ENCODE data around the gene P4HA2. TPM values are rescaled to one million over a fixed set of nuclear protein-coding genes. Genes with fewer than 3 reads are reported as not detected.

P4HA2 gene
- polyA plus RNA-seq, 1 of the 3 experiments (the other 2 are of a cell fraction): 67.2 TPM

DNA sequence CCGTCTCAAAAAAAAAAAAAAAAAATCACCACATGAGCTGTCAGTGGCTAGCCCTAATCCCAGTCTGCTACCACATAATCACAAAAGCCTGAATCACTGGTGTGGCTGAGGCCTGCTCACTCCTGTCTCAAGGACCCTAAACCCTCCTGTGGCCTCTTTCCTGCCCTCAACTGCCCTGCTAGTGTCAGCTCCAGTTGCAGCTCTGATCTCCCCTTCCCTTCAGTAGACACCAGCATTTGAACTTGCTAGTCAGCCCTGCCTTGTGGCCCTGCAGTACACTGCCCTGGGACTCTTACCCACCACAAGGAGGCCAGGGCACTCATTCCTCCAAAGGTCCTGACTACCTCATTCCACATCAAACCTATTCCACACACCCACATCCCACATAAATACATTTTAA lies 9.5 kb upstream of the P4HA2 start:
- POLR2A ChIA-PET: no interaction called here
- WGBS (ENCODE audit: low lambda C conversion rate): 94% methylated on average over 1 of the region's 1 CpG

DNA sequence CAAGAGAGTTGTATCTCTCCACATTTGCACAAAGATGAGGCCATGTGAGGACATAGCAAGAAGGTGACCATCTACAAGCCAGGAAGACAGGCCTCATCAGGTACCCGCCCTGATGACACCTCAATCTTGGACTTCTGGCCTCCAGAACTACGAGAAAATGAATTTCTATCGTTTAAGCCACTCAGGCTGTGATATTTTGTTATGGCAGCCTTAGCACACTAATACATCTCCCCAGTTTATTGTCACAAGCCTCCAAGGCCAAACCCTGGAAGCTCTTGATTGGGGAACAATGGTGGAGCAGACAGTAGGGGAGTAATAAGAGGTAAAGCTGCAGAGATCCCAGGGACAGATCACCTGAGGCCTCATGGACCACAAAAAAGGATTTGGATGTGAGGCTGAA lies 7.7 kb upstream of the P4HA2 start:
- H3K4me3 ChIP-seq (ENCODE audit: low read depth in 2 of 2, low read length in 1 of 2): no peak overlapping the region
- no peaks in the 10 kb centered on the region for H3K9me2 ChIP-seq
- no peak overlapping the region for H2AFZ ChIP-seq (ENCODE audit: low read depth)
- H3K9me3 ChIP-seq: no peaks in the 10 kb centered on the region
- H3K27ac ChIP-seq (ENCODE audit: low read depth in 2 of 2, low read length in 1 of 2): no peak overlapping the region
- no peak for DNase-seq
- H3K27me3 ChIP-seq (ENCODE audit: insufficient read depth): no peaks in the 10 kb centered on the region
- 74% methylated on average over 3 of the region's 3 CpGs for WGBS (ENCODE audit: low lambda C conversion rate)
- POLR2A ChIA-PET: no interaction called here
- H3K36me3 ChIP-seq (replicated peaks in 1 of 2; ENCODE audit: control insufficient read depth in 1 of 2, insufficient read depth in 2 of 2, low read length in 1 of 2): no peaks in the 10 kb centered on the region
- no peaks in the 10 kb centered on the region for H3F3A ChIP-seq (replicated peaks; ENCODE audit: insufficient read depth)
- H3K4me1 ChIP-seq (ENCODE audit: control insufficient read depth in 1 of 2, insufficient read depth in 2 of 2, low read depth in 1 of 2, low read length in 1 of 2): no peaks in the 10 kb centered on the region
- H3K9ac ChIP-seq: no peak overlapping the region
- no peaks in the 10 kb centered on the region for H4K20me1 ChIP-seq (ENCODE audit: insufficient read depth)
- H3K79me2 ChIP-seq (ENCODE audit: insufficient read depth): no peaks in the 10 kb centered on the region
- CTCF ChIA-PET: interaction anchor here (0.6 to 1.2 kb wide), 4 partner anchors 17 to 176 kb away, joined by 3 read pairs; no protein-coding TSS in a partner anchor
- no peak overlapping the region for H3K4me2 ChIP-seq
- TF ChIP-seq GABPA (IDR thresholded peaks at IDR 0.05; ENCODE audit: low read depth) (no peak), SMC3 (IDR thresholded peaks at IDR 0.05; ENCODE audit: low read depth, low read length) (no peak)
- TF ChIP-seq, protein P1, sequence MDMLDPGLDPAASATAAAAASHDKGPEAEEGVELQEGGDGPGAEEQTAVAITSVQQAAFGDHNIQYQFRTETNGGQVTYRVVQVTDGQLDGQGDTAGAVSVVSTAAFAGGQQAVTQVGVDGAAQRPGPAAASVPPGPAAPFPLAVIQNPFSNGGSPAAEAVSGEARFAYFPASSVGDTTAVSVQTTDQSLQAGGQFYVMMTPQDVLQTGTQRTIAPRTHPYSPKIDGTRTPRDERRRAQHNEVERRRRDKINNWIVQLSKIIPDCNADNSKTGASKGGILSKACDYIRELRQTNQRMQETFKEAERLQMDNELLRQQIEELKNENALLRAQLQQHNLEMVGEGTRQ (IDR thresholded peaks at IDR 0.05; ENCODE audit: borderline replicate concordance, low read depth, low read length): no peak
- TF ChIP-seq, protein P2, sequence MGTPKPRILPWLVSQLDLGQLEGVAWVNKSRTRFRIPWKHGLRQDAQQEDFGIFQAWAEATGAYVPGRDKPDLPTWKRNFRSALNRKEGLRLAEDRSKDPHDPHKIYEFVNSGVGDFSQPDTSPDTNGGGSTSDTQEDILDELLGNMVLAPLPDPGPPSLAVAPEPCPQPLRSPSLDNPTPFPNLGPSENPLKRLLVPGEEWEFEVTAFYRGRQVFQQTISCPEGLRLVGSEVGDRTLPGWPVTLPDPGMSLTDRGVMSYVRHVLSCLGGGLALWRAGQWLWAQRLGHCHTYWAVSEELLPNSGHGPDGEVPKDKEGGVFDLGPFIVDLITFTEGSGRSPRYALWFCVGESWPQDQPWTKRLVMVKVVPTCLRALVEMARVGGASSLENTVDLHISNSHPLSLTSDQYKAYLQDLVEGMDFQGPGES (IDR thresholded peaks at IDR 0.05; ENCODE audit: low read depth, low read length): no peak
- TF ChIP-seq, protein P3, sequence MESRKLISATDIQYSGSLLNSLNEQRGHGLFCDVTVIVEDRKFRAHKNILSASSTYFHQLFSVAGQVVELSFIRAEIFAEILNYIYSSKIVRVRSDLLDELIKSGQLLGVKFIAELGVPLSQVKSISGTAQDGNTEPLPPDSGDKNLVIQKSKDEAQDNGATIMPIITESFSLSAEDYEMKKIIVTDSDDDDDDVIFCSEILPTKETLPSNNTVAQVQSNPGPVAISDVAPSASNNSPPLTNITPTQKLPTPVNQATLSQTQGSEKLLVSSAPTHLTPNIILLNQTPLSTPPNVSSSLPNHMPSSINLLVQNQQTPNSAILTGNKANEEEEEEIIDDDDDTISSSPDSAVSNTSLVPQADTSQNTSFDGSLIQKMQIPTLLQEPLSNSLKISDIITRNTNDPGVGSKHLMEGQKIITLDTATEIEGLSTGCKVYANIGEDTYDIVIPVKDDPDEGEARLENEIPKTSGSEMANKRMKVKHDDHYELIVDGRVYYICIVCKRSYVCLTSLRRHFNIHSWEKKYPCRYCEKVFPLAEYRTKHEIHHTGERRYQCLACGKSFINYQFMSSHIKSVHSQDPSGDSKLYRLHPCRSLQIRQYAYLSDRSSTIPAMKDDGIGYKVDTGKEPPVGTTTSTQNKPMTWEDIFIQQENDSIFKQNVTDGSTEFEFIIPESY (IDR thresholded peaks at IDR 0.05; ENCODE audit: borderline replicate concordance, low read depth): no peak

More for the DNA sequence above, 9.5 kb upstream of the P4HA2 start:
- Histone ChIP-seq H3K4me2 (no peak overlapping the region), H3K9ac (no peak overlapping the region), H2AFZ (ENCODE audit: low read depth) (no peak overlapping the region), H3K4me3 (ENCODE audit: low read depth in 2 of 2, low read length in 1 of 2) (no peak overlapping the region), H4K20me1 (ENCODE audit: insufficient read depth) (no peaks in the 10 kb centered on the region), H3K9me2 (no peaks in the 10 kb centered on the region), H3K27me3 (ENCODE audit: insufficient read depth) (no peaks in the 10 kb centered on the region), H3K27ac (ENCODE audit: low read depth in 2 of 2, low read length in 1 of 2) (no peak overlapping the region), H3K9me3 (no peaks in the 10 kb centered on the region), H3K36me3 (replicated peaks in 1 of 2; ENCODE audit: control insufficient read depth in 1 of 2, insufficient read depth in 2 of 2, low read length in 1 of 2) (no peaks in the 10 kb centered on the region), H3K79me2 (ENCODE audit: insufficient read depth) (no peaks in the 10 kb centered on the region), H3F3A (replicated peaks; ENCODE audit: insufficient read depth) (no peaks in the 10 kb centered on the region), H3K4me1 (ENCODE audit: control insufficient read depth in 1 of 2, insufficient read depth in 2 of 2, low read depth in 1 of 2, low read length in 1 of 2) (no peaks in the 10 kb centered on the region)
- TF ChIP-seq GATA2 (CRISPR knock-in tag; IDR thresholded peaks at IDR 0.05) (no peak), ELF1 (IDR thresholded peaks at IDR 0.05) (no peak), RXRA (IDR thresholded peaks at IDR 0.05; ENCODE audit: borderline replicate concordance, low read depth) (no peak), TAF1 (IDR thresholded peaks at IDR 0.05; ENCODE audit: borderline replicate concordance, low read depth, low read length) (no peak), NFIC (IDR thresholded peaks at IDR 0.05; ENCODE audit: borderline replicate concordance) (no peak), MXI1 (IDR thresholded peaks at IDR 0.05; ENCODE audit: low read depth, low read length) (no peak), POLR2AphosphoS5 (IDR thresholded peaks at IDR 0.05; ENCODE audit: low read depth, low read length) (no peak), FOSL2 (IDR thresholded peaks at IDR 0.05; ENCODE audit: borderline replicate concordance, low read depth) (no peak), EP300 (IDR thresholded peaks at IDR 0.05; ENCODE audit: borderline replicate concordance in 1 of 2, low read depth in 1 of 2, low read length in 1 of 2) (no peak), JUND (IDR thresholded peaks at IDR 0.05) (no peak), TEAD4 (IDR thresholded peaks at IDR 0.05; ENCODE audit: borderline replicate concordance, insufficient read depth) (no peak), TCF12 (IDR thresholded peaks at IDR 0.05) (no peak), FOXJ3 (CRISPR knock-in tag; IDR thresholded peaks at IDR 0.05) (no peak)
- TF ChIP-seq, protein P4, sequence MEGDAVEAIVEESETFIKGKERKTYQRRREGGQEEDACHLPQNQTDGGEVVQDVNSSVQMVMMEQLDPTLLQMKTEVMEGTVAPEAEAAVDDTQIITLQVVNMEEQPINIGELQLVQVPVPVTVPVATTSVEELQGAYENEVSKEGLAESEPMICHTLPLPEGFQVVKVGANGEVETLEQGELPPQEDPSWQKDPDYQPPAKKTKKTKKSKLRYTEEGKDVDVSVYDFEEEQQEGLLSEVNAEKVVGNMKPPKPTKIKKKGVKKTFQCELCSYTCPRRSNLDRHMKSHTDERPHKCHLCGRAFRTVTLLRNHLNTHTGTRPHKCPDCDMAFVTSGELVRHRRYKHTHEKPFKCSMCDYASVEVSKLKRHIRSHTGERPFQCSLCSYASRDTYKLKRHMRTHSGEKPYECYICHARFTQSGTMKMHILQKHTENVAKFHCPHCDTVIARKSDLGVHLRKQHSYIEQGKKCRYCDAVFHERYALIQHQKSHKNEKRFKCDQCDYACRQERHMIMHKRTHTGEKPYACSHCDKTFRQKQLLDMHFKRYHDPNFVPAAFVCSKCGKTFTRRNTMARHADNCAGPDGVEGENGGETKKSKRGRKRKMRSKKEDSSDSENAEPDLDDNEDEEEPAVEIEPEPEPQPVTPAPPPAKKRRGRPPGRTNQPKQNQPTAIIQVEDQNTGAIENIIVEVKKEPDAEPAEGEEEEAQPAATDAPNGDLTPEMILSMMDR (IDR thresholded peaks at IDR 0.05): no peak
- TF ChIP-seq, protein P5, sequence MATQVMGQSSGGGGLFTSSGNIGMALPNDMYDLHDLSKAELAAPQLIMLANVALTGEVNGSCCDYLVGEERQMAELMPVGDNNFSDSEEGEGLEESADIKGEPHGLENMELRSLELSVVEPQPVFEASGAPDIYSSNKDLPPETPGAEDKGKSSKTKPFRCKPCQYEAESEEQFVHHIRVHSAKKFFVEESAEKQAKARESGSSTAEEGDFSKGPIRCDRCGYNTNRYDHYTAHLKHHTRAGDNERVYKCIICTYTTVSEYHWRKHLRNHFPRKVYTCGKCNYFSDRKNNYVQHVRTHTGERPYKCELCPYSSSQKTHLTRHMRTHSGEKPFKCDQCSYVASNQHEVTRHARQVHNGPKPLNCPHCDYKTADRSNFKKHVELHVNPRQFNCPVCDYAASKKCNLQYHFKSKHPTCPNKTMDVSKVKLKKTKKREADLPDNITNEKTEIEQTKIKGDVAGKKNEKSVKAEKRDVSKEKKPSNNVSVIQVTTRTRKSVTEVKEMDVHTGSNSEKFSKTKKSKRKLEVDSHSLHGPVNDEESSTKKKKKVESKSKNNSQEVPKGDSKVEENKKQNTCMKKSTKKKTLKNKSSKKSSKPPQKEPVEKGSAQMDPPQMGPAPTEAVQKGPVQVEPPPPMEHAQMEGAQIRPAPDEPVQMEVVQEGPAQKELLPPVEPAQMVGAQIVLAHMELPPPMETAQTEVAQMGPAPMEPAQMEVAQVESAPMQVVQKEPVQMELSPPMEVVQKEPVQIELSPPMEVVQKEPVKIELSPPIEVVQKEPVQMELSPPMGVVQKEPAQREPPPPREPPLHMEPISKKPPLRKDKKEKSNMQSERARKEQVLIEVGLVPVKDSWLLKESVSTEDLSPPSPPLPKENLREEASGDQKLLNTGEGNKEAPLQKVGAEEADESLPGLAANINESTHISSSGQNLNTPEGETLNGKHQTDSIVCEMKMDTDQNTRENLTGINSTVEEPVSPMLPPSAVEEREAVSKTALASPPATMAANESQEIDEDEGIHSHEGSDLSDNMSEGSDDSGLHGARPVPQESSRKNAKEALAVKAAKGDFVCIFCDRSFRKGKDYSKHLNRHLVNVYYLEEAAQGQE (IDR thresholded peaks at IDR 0.05; ENCODE audit: low read depth, low read length): no peak
- CTCF ChIA-PET: interaction anchor here (1.0 to 3.9 kb wide), 17 partner anchors 10 to 186 kb away, joined by 3 to 50 read pairs (median 10); partner anchors contain the start of genes P4HA2 and PDLIM4
- no peak for DNase-seq

Data from SK-N-SH (cell line).